Colonic mucosa (tissue), 4 donors: ENCODE results near the gene EYA3. TPM values are rescaled to one million over a fixed set of nuclear protein-coding genes. Genes with fewer than 3 reads are reported as not detected.
A peak's percentile ranks its signal among the peaks of the same experiment; 100 is the strongest.

ENCODE experiments used
- DNase-seq: peaks from one replicate; pipeline ENCODE4 v3.0.0-alpha.2; 2020
- H3K27ac ChIP-seq: fragments of 200-600 bp; one replicate; pipeline ENCODE4 v1.8.0; 2021
- H3K27me3 ChIP-seq: fragments of 200-600 bp; one replicate; pipeline ENCODE4 v1.8.0; 2021
- H3K36me3 ChIP-seq: fragments of 200-600 bp; one replicate; pipeline ENCODE4 v1.8.0; 2021
- H3K4me1 ChIP-seq: fragments of 200-600 bp; one replicate; pipeline ENCODE4 v1.8.0; 2021; ENCODE audit warnings: mild to moderate bottlenecking
- H3K4me3 ChIP-seq: fragments of 200-600 bp; one replicate; pipeline ENCODE4 v1.8.0; 2021
- H3K9ac ChIP-seq, 2 donors: one replicate each; pipeline ENCODE4 v1.7.0; 2013; ENCODE audit warnings: control low read depth in 2 of 2, low read depth in 2 of 2, low read length in 2 of 2
- H3K9me3 ChIP-seq: fragments of 200-600 bp; one replicate; pipeline ENCODE4 v1.8.0; 2021
- CTCF ChIP-seq: fragments of 200-600 bp; IDR thresholded peaks from one replicate; pipeline ENCODE4 v1.8.0; 2022; ENCODE audit warnings: antibody characterized with exemption, mild to moderate bottlenecking
- intact Hi-C: fragments of 100-400 bp; cut with DNase I; formaldehyde crosslinking; loops from one replicate; pipeline ENCODE4 v1.14.1; 2022
- total RNA-seq, 2 donors: library from RNA; stranded (reverse); fragmentation: NEBNext Ultra II Directional in 1 of 2; extraction: Animal tissue kit (Norgen Biotek cat#: 25700) in 1 of 2; gene quantifications; one replicate each; pipeline ENCODE4 v1.2.1, GENCODE V29; 2021
- donor health status: healthy.
- donor health status: DM: no; HTN: no; CAD: no.
- donor health status: DM: no; HTN: no; CAD: no.

Gene EYA3
- total RNA-seq, 2 donors from 2014 or later, result 21.8 to 27.6 TPM

GRCh38 chr1:27928216-27928954 lies 160.0 kb downstream of the EYA3 start:
- Histone ChIP-seq H3K4me1 (no peaks in the 10 kb centered on the region), H3K36me3 (no peaks in the 10 kb centered on the region), H3K27ac (no peak overlapping the region), H3K9ac (no peak overlapping the region), H3K27me3 (no peaks in the 10 kb centered on the region), H3K9me3 (no peaks in the 10 kb centered on the region), H3K4me3 (no peak overlapping the region)
- no peak for TF ChIP-seq CTCF
- DNase-seq, result no peak
- intact Hi-C loops, result no loop called here

GRCh38 chr1:27922272-27922671 lies 166.1 kb downstream of the EYA3 start:
- TF ChIP-seq CTCF, result no peak
- no peak overlapping the region for H3K27ac ChIP-seq
- no peaks in the 10 kb centered on the region for H3K36me3 ChIP-seq
- H3K27me3 ChIP-seq, result no peaks in the 10 kb centered on the region
- no peaks in the 10 kb centered on the region for H3K9me3 ChIP-seq
- DNase-seq, result peak; percentile 40
- no peak overlapping the region for H3K9ac ChIP-seq
- H3K4me1 ChIP-seq, result no peaks in the 10 kb centered on the region
- H3K4me3 ChIP-seq, result no peak overlapping the region
- intact Hi-C loops, result no loop called here

Other genes with a start within 250 kb of the EYA3 start
- gene THEMIS2, start 216.1 kb downstream of the EYA3 start, total RNA-seq, result 10 to 100 TPM in 1 of 2 donors, 1 to 10 TPM in 1; 6.8 to 12.6 TPM
- 10 to 100 TPM; 14.3 to 30.7 TPM for gene RPA2, start 174.0 kb downstream of the EYA3 start, total RNA-seq
- 10 to 100 TPM; 27.4 to 38.6 TPM for gene SMPDL3B, start 153.6 kb downstream of the EYA3 start, total RNA-seq
- gene XKR8, start 128.6 kb downstream of the EYA3 start, total RNA-seq, result 1 to 10 TPM; 7.1 to 9.8 TPM
- gene PTAFR, start 88.1 kb upstream of the EYA3 start, total RNA-seq, result 1 to 10 TPM; 2.2 to 3.9 TPM
- gene DNAJC8, start 144.4 kb upstream of the EYA3 start, total RNA-seq, result 10 to 100 TPM; 53.1 to 57.2 TPM
- 100 to 1,000 TPM; 326 to 331 TPM for gene ATP5IF1, start 147.5 kb upstream of the EYA3 start, total RNA-seq
- gene SESN2, start 170.9 kb upstream of the EYA3 start, total RNA-seq, result 10 to 100 TPM; 34.0 to 34.6 TPM
- 10 to 100 TPM; 29.2 to 37.0 TPM for gene MED18, start 240.4 kb upstream of the EYA3 start, total RNA-seq